Measurements from ENCODE around the gene DNAH17.

Gene DNAH17

GRCh38 chr17:78605886-78606285 lies 28.7 kb upstream of the DNAH17 start:
- ChIA-PET CTCF (interaction anchor here (0.6 to 2.2 kb wide), 3 partner anchors 97 to 214 kb away, joined by 3 to 13 read pairs (median 4); no protein-coding TSS in a partner anchor), POLR2A (ENCODE audit: low non-redundant PET) (no interaction called here)
- TF ChIP-seq CTCF (conservative IDR thresholded peaks at IDR 0.05; ENCODE audit: low read depth): no peak
- no peak overlapping the region for H3K27ac ChIP-seq
- no peak for DNase-seq (ENCODE audit: low spot score)

- H3K27ac ChIP-seq: no peak overlapping the region
- no peak for DNase-seq (ENCODE audit: low spot score)
- ChIA-PET CTCF (interaction anchor here (0.6 to 2.2 kb wide), 4 partner anchors 18 to 213 kb away, joined by 3 to 13 read pairs (median 4); no protein-coding TSS in a partner anchor), POLR2A (ENCODE audit: low non-redundant PET) (no interaction called here)
- TF ChIP-seq CTCF (conservative IDR thresholded peaks at IDR 0.05; ENCODE audit: low read depth): no peak
Observed at GRCh38 chr17:78605429-78605828, 28.2 kb upstream of the DNAH17 start.

- H3K27ac ChIP-seq: no peak overlapping the region
- no peak for TF ChIP-seq CTCF (conservative IDR thresholded peaks at IDR 0.05; ENCODE audit: low read depth)
- no peak for DNase-seq (ENCODE audit: low spot score)
- ChIA-PET POLR2A (ENCODE audit: low non-redundant PET) (interaction anchor here (0.5 to 0.6 kb wide), 2 partner anchors 12 to 223 kb away, joined by 3 to 4 read pairs; no protein-coding TSS in a partner anchor), CTCF (no interaction called here)
Observed at GRCh38 chr17:78602246-78602645, 25.1 kb upstream of the DNAH17 start.

GRCh38 chr17:78601577-78602190 lies 24.5 kb upstream of the DNAH17 start:
- DNase-seq (ENCODE audit: low spot score): no peak
- ChIA-PET POLR2A (ENCODE audit: low non-redundant PET) (interaction anchor here (0.6 kb wide), 1 partner anchor 222 kb away, joined by 4 read pairs; no protein-coding TSS in a partner anchor), CTCF (interaction anchor here (0.6 kb wide), 1 partner anchor 16 kb away, joined by 3 read pairs; no protein-coding TSS in a partner anchor)
- no peak overlapping the region; the same call in 1 of the 2 replicates for H3K27ac ChIP-seq
- TF ChIP-seq CTCF (conservative IDR thresholded peaks at IDR 0.05; ENCODE audit: low read depth): no peak

- TF ChIP-seq CTCF (conservative IDR thresholded peaks at IDR 0.05; ENCODE audit: low read depth): no peak
- CTCF ChIA-PET: interaction anchor here (0.5 to 0.7 kb wide), 2 partner anchors 168 to 1504 kb away, joined by 5 to 7 read pairs; no protein-coding TSS in a partner anchor
- POLR2A ChIA-PET (ENCODE audit: low non-redundant PET): no interaction called here
- DNase-seq (ENCODE audit: low spot score): no peak
- peak overlapping the region; percentile 60 for H3K27ac ChIP-seq
Observed at GRCh38 chr17:78600181-78600721, 23.1 kb upstream of the DNAH17 start.

GRCh38 chr17:78599419-78599818 lies 22.2 kb upstream of the DNAH17 start:
- CTCF ChIA-PET: interaction anchor here (0.6 kb wide), 1 partner anchor 13 kb away, joined by 3 read pairs; no protein-coding TSS in a partner anchor
- DNase-seq (ENCODE audit: low spot score): no peak
- H3K27ac ChIP-seq: no peak overlapping the region
- POLR2A ChIA-PET (ENCODE audit: low non-redundant PET): no interaction called here
- no peak for TF ChIP-seq CTCF (conservative IDR thresholded peaks at IDR 0.05; ENCODE audit: low read depth)
